Stimulated activated memory B cell treated with anti-CD40 and anti-IgM and Interleukin-4, amounts not matched to agents 10 μg/mL and 1 μg/mL and 100 μg/mL, for 72 hours (primary cell): ENCODE measurements around the gene CKS1B.

Experiments
- ATAC-seq: fragments of 150-1000 bp; cut with Tn5 transposase; 2 replicates; pipeline ENCODE4 v1.10.0; 2021
- H3K27ac Mint-ChIP-seq: one replicate; pipeline ENCODE4 v1.8.0; 2022; ENCODE audit warnings: mild to moderate bottlenecking, mixed read lengths
- H3K27me3 Mint-ChIP-seq: one replicate; pipeline ENCODE4 v1.8.0; 2022; ENCODE audit warnings: mixed read lengths
- H3K36me3 Mint-ChIP-seq: one replicate; pipeline ENCODE4 v1.8.0; 2022; ENCODE audit warnings: mixed read lengths
- H3K4me1 Mint-ChIP-seq: one replicate; pipeline ENCODE4 v1.8.0; 2022; ENCODE audit warnings: mixed read lengths
- H3K4me3 Mint-ChIP-seq: one replicate; pipeline ENCODE4 v1.8.0; 2022; ENCODE audit warnings: mild to moderate bottlenecking, moderate library complexity, mixed read lengths
- H3K9me3 Mint-ChIP-seq: one replicate; pipeline ENCODE4 v1.8.0; 2022; ENCODE audit warnings: mixed read lengths

CKS1B gene

DNA sequence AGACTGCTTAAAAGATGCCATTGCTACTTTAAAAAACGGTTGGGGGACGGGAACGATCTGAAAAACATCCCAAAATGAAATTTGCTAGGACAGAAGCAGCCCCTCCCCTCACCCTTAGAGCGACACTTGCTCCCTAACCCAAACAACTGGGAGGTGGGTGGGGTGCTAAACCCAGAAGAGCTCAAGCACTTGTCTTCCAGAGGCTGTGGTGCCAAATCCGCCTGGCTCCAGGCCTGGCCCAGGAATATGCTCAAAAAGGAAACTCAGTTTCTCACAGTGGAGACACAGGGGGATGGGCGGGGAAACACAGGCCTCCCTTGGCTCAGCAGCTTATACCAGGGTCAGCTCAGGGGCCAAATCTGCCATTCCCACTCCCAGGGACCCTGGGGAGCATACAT is 17.9 kb upstream of the CKS1B start:
- H3K9me3 Mint-ChIP-seq: no peaks in the 10 kb centered on the region
- H3K27ac Mint-ChIP-seq: peak overlapping the region; percentile 91
- H3K36me3 Mint-ChIP-seq: peaks cover 10% of the 10 kb centered on the region
- ATAC-seq: no peak
- peaks cover 75% of the 10 kb centered on the region for H3K4me1 Mint-ChIP-seq
- H3K4me3 Mint-ChIP-seq: peak overlapping the region; percentile 92
- H3K27me3 Mint-ChIP-seq: no peaks in the 10 kb centered on the region

DNA sequence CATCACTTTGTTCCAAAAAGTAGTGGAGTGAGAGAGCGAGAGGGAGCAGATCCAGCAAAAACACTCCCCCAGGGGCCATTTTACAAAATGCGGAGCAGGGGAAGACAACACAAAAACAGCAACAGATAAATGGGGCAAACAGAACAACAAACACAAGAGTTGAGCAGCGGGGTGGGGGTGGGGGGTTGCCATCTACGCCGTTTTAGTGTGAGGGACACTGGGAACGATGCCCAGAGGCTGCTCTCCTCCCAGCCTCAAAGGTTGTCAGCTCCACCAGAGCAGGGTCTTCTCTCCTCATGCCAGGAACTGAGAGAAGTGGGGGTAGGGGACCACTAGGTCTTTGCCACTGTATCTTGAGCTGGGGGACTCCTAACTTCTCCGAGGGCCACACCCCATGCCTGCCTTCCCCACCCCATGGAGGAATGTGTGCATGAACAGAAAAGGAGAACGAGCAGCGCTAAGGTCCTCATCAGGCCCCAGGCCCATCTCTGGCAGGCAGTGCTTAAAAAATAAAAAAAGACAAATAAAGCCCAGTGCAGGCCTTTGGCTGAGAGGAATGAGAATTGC is 17.3 kb upstream of the CKS1B start:
- peak overlapping the region; percentile 91 for H3K27ac Mint-ChIP-seq
- H3K4me3 Mint-ChIP-seq: no peak overlapping the region
- H3K9me3 Mint-ChIP-seq: no peaks in the 10 kb centered on the region
- H3K4me1 Mint-ChIP-seq: peaks cover 70% of the 10 kb centered on the region
- ATAC-seq: no peak
- H3K36me3 Mint-ChIP-seq: peaks cover 10% of the 10 kb centered on the region
- no peaks in the 10 kb centered on the region for H3K27me3 Mint-ChIP-seq

DNA sequence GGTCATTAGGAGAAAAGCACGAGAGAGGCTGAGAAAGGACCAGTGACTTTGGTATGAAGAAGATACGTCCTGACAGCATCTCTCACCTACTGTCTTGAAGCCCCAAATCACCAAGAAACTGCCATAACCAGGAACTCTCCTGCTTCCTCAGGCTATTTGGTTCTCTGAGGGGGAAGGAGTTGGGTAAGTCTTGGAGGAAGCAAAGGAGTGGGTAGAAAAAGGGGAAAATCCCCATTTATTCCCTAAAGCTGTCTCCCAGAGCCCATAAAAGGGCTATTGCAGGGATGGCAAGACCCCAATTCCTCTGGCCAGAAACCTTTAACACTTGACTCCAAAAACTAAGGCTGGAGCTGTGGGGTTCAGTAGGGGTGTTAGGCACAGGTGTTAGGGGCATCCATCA is 16.4 kb upstream of the CKS1B start:
- H3K27ac Mint-ChIP-seq: no peak overlapping the region
- peaks cover 70% of the 10 kb centered on the region for H3K4me1 Mint-ChIP-seq
- no peaks in the 10 kb centered on the region for H3K9me3 Mint-ChIP-seq
- ATAC-seq: no peak
- H3K4me3 Mint-ChIP-seq: no peak overlapping the region
- H3K27me3 Mint-ChIP-seq: no peaks in the 10 kb centered on the region
- peaks cover 11% of the 10 kb centered on the region for H3K36me3 Mint-ChIP-seq

DNA sequence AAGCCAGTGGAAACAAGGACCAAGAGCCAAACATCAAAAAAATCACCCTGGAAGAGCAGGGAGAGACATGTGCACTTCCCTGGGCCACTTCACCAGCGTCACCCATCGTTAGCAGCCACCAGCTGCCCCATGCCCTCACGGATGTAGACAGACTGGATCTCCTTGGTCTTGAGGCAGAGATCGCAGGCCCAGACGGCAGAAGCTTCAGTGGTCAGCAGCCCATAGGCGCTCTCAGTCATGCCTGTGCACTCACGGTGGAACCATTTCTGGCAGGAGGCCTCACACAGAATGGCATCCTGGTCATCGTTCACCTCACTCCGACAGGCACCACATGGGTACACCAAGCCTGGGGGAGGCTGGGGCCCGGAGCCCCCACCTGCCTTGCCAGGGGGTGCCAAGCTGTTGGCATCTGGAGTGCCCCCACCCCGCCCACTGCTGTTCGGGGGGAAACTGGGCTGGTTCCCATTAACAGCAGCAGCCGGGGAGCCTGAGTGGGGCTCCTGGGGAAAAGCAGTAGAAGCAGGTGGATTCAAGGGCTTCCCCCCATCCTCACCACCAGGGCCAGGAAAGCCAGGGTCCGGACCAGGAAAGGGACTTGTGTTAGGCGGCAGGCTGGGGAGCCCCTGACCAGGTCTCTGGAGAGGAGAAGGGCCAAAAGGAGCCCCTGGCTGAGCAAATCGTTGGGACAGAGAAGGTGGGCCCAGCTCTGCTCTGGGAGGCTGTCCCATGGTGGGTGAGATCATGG is 15.6 kb upstream of the CKS1B start:
- Mint-ChIP-seq H3K9me3 (no peaks in the 10 kb centered on the region), H3K27ac (peak overlapping the region; percentile 17), H3K27me3 (no peaks in the 10 kb centered on the region), H3K36me3 (peaks cover 19% of the 10 kb centered on the region), H3K4me3 (no peak overlapping the region), H3K4me1 (peaks cover 70% of the 10 kb centered on the region)
- no peak for ATAC-seq

DNA sequence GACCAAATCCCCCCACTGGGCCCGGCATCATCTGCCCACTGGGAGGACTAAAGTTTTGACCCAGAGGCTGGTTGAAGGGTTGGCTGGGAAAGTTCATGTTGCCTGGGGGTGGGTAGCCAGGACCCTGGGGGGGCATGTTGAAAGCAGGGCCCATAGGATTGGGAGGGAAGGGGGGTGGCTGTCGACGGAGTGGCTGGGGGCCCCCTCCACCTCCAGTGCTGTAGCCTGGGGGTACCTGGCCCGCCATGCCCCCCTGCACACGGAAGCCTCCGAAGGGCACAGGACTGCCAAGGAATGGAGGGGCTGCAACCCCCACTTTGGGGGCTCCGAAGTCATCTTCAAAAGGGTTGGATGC is 15.1 kb upstream of the CKS1B start:
- Mint-ChIP-seq H3K27me3 (no peaks in the 10 kb centered on the region), H3K36me3 (peaks cover 22% of the 10 kb centered on the region), H3K4me1 (peaks cover 68% of the 10 kb centered on the region), H3K9me3 (no peaks in the 10 kb centered on the region), H3K4me3 (no peak overlapping the region), H3K27ac (peak overlapping the region; percentile 17)
- no peak for ATAC-seq

DNA sequence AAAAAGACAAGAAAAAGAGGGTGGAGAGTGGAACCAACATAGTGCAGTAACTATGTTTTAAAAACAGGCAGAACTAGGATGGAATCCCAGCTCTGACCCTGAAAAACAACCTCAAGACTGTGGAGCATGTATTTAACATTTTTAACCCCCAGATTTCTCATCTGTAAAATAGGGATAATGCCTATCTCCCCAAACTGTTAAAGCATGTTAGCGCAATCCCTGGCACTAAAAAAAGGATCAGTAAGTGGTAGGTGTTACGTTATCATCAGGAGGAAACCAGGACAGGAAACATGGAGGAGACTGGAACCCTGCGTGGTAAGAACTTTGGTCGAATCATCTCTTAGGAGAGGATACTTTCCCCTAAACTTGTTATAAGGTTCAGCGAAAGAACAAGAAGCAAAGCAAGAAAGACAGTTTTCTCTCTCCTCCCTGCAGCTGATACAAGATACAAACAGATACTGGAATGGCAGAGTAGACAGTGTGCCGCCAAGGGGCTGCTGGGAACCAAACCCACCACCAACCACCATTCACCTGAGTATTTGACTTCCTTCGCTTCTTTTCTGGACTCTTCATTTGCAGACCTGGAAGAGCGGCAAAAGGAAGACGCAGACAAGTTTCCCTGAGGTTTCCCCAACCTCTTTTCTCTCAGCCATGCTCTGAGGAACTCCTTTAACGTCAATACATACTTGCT is 13.9 kb upstream of the CKS1B start:
- Mint-ChIP-seq H3K27ac (peak overlapping the region; percentile 91), H3K36me3 (peaks cover 28% of the 10 kb centered on the region), H3K27me3 (no peaks in the 10 kb centered on the region), H3K9me3 (no peaks in the 10 kb centered on the region), H3K4me3 (peak overlapping the region; percentile 88), H3K4me1 (peaks cover 57% of the 10 kb centered on the region)
- no peak for ATAC-seq

DNA sequence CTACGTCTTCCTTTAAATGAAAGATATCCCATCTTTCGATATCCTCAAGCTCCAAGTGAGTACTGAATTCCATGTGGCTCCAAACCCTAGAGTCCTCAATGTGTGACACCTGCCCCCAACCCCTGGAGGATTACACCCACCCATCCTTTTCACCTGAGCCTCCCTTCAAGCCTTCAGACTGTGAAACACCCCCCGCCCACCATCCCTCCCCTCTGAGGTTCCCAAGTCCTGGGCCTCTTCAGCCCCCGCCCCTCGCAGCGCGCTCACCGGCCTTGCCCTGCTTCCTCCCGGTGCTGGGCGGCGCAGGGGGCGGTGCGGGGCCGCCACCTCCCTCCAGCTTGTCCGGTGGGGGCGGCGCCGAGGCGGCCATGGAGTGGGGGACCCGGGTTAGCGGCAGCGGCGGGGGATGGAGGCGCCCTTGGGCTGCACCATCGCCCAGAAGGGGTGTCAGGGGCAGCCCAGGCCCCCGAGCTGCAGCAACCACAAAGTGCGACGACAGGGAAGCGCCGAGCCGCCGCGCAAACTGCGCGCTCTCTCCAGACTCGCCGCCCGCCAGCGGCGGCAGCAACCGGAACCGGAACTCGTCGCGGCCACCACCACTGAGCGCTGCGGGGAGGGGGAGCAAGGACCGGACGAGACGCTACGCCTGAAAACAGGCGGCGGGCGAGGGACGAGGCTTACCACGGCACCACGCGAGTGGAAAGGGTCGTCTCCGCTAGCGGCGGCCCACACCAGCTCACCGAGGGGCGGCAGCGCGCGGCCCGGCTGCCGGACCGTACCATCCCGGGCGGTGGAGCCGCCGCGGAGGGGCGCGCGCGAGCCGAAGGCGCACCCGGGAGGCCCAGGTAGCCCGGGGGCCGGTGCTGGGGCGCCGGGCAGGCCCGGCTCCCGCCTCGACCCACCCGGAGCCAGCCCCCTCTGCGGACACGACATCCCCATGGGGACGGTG is 13.0 kb upstream of the CKS1B start, which contains the start of gene PYGO2:
Gene PYGO2, minus strand, starts transcription at position 576 of the 949 bp plus-strand sequence. Its CDS starts 206 bp downstream, at position 370.
- peaks cover 48% of the 10 kb centered on the region for H3K4me1 Mint-ChIP-seq

DNA sequence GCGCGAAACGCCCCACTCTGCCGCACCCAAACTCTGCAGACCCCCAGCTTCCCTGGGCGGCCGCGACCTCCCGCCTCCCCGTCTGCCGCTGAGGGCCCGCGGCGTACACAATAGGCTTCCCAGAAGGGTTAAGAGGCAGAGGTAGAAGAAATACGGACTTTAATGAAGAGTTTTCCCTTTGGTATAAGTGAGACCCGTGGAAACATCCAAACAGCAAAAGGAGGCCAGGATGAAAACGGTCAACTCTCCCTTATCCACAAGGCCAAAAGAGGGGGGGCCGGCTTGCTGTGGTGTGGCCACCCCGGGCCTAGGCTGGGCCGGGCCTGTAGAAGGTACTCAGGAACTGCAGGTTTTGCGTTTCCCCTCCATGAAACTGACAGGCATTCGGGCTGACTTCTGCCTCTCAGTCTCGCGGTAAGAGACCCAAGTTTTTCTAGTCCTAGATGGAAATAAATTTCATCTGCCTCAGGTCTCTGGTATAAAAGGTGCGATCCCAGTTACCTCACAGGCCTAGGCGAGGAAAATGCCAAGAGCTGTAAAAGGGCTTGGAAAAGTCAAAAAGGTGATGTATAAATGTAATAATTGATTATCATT is 12.2 kb upstream of the CKS1B start:
- Mint-ChIP-seq H3K4me3 (peak overlapping the region; percentile 86), H3K27me3 (no peaks in the 10 kb centered on the region), H3K27ac (peak overlapping the region; percentile 91), H3K36me3 (peaks cover 36% of the 10 kb centered on the region), H3K9me3 (no peaks in the 10 kb centered on the region), H3K4me1 (peaks cover 43% of the 10 kb centered on the region)
- ATAC-seq: peak; percentile 44

More for the DNA sequence above, 13.0 kb upstream of the CKS1B start, which contains the start of gene PYGO2:
- Mint-ChIP-seq H3K27me3 (no peaks in the 10 kb centered on the region), H3K27ac (peak within 1 kb of the TSS; percentile 91), H3K9me3 (no peaks in the 10 kb centered on the region), H3K4me3 (peak within 1 kb of the TSS; percentile 88), H3K36me3 (peaks cover 33% of the 10 kb centered on the region)
- ATAC-seq: peak; percentile 93

DNA sequence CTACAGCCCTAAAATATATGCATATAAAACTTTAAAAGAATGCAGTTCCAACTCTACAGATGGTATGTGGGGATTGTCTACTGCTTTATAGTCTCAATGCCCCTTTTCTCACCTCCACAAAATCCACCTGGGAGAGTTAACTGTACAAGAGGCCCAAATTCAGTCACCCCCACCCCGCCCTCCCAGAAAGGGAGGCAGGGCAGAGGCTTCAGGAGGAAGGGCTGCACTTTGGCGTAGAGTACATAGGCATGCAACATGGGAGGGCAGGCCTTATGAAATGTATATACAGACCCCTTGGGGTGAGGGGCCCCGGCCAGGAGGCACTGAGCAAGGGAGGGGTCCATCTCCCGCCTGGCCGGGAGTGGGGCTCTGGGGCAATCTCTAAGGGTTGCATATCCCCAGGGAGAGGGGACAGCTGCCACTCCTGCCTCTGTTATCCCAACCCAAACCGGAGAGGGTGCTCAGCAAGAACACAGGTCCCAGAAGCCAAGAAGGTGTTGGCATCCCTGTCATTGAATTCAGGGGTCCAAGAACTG is 11.6 kb upstream of the CKS1B start:
- Mint-ChIP-seq H3K27ac (peak overlapping the region; percentile 91), H3K9me3 (no peaks in the 10 kb centered on the region), H3K4me3 (peak overlapping the region; percentile 86), H3K4me1 (peaks cover 43% of the 10 kb centered on the region), H3K27me3 (no peaks in the 10 kb centered on the region), H3K36me3 (peaks cover 41% of the 10 kb centered on the region)
- no peak for ATAC-seq

DNA sequence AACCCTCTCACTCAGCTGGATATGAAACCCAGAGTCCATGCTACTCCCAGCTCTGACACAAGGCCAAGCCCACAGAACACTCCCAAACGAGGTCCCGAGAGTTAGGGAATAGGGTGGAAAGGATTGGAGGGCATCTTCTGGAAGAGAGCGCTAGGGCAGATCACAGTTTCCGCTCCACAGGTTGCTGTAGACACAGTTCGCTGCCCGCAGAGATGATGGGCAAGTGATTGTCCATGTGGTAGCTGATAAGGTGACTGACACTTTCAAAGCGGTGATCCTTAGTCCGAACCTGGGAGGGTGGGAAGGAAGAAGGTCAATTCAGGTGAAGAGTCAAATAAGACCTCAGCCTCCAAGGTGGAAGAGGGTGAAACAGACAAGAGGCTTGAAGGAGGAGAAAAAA is 10.8 kb upstream of the CKS1B start:
- peaks cover 49% of the 10 kb centered on the region for H3K36me3 Mint-ChIP-seq
- H3K4me3 Mint-ChIP-seq: no peak overlapping the region
- peak overlapping the region; percentile 2 for H3K27ac Mint-ChIP-seq
- no peaks in the 10 kb centered on the region for H3K27me3 Mint-ChIP-seq
- peaks cover 44% of the 10 kb centered on the region for H3K4me1 Mint-ChIP-seq
- no peak for ATAC-seq
- H3K9me3 Mint-ChIP-seq: no peaks in the 10 kb centered on the region

DNA sequence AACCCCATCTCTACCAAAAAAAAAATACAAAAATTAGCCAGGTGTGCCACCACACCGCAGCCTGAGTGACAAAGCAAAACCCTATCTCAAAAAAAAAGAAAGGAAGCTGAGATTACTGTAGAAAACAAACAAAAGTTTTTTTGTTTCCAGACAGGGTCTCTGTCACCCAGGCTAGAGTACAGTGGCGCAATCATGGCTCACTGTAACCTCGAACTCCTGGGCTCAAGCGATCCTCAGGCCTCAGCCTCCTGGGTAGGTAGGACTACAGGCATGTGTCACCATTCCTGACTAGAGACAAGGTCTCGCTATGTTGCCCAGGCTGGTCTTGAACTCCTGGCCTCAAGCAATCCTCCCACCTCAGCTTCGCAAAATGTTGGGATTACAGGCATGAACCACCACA is 10.1 kb upstream of the CKS1B start:
- Mint-ChIP-seq H3K4me1 (peaks cover 47% of the 10 kb centered on the region), H3K4me3 (no peak overlapping the region), H3K9me3 (no peaks in the 10 kb centered on the region), H3K27ac (no peak overlapping the region), H3K36me3 (peaks cover 50% of the 10 kb centered on the region), H3K27me3 (no peaks in the 10 kb centered on the region)
- ATAC-seq: no peak

DNA sequence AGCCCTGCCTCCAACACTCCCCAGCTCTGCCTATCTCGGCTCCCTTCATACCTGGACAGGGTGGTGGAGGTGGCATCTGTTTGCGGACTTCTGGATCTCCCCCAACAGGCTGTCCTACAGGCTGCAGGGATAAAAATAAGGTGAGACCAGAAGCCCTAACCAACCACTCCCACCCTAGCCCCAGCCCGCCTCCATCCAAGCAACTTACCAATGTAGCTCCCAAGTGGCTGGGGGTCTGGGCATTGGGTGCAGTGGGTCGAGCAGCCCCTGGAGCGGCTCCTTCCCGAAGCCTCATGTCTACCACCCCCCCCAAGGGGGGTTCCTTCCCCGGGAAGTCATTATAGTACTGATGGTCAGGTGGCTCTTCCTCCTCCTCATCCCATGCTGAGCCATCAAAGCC is 8.4 kb upstream of the CKS1B start:
- Mint-ChIP-seq H3K4me3 (no peak overlapping the region), H3K27ac (no peak overlapping the region), H3K36me3 (peaks cover 50% of the 10 kb centered on the region), H3K9me3 (no peaks in the 10 kb centered on the region), H3K4me1 (peaks cover 40% of the 10 kb centered on the region), H3K27me3 (no peaks in the 10 kb centered on the region)
- ATAC-seq: no peak

DNA sequence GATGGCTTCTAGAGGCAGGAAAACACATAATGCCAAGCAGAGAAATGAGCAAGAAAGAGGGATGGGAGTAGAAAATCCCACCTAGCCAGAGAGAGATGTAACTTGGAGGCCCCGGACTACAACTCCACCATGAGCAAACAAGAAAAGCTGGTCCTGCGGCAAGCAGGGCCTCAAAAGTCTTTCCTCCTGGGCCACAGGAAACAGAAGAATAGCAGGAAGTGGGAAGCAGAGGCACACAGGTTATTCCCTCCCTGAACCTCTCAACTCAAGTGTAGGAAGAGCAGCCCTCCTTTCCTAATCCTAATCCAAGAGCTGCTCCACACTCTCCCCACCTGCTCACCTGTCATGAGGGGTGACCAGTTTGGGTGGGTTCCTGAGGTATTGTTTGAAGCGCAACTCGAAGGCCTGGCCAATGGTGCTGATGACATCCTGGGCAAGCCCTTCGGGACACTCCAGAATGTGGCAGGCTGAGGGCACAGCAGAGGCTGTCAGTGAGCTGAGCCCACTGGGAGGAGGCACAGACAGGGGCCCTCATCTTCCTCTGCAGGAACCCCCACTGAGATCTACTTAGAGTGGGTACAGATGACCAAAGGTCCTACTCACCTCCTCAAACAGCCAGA is 7.0 kb upstream of the CKS1B start:
- Mint-ChIP-seq H3K36me3 (peaks cover 55% of the 10 kb centered on the region), H3K27me3 (no peaks in the 10 kb centered on the region), H3K4me1 (peaks cover 48% of the 10 kb centered on the region), H3K9me3 (no peaks in the 10 kb centered on the region), H3K4me3 (no peak overlapping the region), H3K27ac (peak overlapping the region; percentile 3)
- ATAC-seq: no peak

DNA sequence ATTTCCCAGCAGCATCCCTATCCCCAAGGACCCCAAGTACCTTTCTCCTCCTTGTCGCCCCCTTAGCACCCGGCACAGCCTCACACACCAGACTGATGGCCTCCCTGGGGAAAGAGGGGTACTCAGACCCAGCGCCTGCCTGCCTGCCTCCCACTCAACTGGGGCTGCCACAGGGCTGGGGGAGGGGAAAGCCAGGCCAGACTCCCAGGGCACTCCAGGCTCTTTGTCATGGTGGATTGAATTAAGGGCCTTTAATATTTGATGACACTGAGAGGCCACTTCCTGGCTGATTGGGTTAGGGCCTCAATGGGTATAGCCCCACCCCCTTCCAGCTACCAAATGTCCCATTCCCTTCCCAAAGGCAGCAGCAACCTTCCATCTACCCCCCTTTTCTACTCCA is 5.8 kb upstream of the CKS1B start:
- no peaks in the 10 kb centered on the region for H3K9me3 Mint-ChIP-seq
- peaks cover 42% of the 10 kb centered on the region for H3K4me1 Mint-ChIP-seq
- H3K27ac Mint-ChIP-seq: peak overlapping the region; percentile 82
- H3K36me3 Mint-ChIP-seq: peaks cover 47% of the 10 kb centered on the region
- H3K4me3 Mint-ChIP-seq: no peak overlapping the region
- ATAC-seq: no peak
- no peaks in the 10 kb centered on the region for H3K27me3 Mint-ChIP-seq
